SKM-1 treated with dmso at 0.1 percent for 144 hours (cell line): ENCODE results near the gene SBSN.

Experiments
- DNase-seq: peaks from one replicate; lab custom pipeline; 2025; ENCODE audit not compliant: unreplicated experiment; lab: John Stamatoyannopoulos, UW

SBSN gene, protein sequence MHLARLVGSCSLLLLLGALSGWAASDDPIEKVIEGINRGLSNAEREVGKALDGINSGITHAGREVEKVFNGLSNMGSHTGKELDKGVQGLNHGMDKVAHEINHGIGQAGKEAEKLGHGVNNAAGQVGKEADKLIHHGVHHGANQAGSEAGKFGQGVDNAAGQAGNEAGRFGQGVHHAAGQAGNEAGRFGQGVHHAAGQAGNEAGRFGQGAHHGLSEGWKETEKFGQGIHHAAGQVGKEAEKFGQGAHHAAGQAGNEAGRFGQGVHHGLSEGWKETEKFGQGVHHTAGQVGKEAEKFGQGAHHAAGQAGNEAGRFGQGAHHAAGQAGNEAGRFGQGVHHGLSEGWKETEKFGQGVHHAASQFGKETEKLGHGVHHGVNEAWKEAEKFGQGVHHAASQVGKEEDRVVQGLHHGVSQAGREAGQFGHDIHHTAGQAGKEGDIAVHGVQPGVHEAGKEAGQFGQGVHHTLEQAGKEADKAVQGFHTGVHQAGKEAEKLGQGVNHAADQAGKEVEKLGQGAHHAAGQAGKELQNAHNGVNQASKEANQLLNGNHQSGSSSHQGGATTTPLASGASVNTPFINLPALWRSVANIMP

DNA sequence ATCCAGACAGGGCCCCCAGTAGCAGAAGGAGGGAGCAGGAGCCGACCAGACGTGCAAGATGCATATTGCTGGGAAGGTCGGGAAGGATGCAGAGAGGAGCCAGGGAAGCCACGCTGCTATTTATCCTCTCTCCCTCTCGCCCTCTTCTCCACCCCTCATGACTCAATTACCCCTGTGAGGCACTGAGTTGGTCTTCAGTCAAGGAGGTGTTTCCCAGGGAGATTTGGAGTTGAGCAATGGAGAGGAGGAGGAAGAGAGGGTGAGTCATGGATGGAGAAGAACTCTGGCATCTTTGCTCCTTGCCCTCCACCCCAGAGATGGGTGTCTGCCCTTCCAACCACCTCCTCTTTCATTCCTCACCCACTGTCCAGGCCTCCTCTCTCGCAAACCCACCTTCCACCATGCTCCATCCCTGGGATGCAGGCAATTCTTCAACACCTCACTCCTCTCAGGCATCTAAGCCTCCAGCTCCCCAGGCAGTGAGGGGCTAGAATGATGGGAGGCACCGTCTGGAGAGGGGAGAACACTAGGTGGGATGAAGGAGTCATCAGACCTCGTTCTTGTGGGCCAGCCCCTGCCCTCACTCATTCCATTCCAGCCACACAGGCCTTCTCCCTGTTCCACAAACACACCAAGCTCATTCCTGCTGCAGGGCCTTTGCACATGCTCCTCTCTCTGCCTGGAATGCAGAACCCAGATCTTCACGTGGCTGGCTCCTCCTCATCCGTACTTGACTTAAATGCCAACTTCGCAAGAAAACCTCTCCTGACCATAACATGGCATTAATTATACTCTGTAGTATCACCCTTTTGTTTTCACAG lies at the start of gene SBSN:
TSS of gene SBSN (minus strand) at position 94 of the 821 bp plus-strand sequence. CDS start at position 64, 30 bp downstream.
- DNase-seq, result no peak

GRCh38 chr19:35571406-35571965 lies 43.4 kb upstream of the SBSN start:
- DNase-seq, result no peak

DNA sequence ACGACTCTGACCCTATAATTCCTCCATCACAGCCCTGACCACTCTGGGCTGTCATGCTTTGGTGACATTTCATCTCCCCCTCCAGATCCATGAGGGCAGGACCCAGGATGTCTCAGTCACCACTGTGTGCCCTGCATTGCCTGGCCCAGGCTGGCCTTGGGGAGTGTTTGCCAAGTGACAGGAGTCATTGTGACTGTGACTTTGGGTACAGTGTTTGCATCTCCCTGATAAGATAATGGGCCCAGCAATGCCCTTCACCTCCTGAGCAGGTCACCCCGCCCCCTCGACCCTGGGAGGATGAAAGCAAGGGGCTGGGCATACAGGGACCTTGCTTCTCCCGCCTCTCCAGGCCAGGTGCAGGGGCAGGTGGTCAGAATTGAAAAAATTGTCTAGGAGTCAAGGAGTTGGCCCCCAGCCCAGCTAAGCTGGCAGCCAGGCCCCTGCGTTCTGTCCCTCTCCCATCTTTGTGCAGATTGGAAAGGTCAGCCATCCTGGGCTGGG lies 41.2 kb upstream of the SBSN start:
- no peak for DNase-seq

GRCh38 chr19:35566738-35567137 lies 38.6 kb upstream of the SBSN start:
- DNase-seq, result no peak

GRCh38 chr19:35565016-35565856 lies 37.1 kb upstream of the SBSN start:
- DNase-seq, result no peak

GRCh38 chr19:35563207-35563829 lies 35.2 kb upstream of the SBSN start, which contains the start of gene ATP4A:
Gene ATP4A, minus strand, starts transcription at chr19:35563658. Its CDS starts 29 bp downstream, at chr19:35563629.
- DNase-seq, result no peak

DNA sequence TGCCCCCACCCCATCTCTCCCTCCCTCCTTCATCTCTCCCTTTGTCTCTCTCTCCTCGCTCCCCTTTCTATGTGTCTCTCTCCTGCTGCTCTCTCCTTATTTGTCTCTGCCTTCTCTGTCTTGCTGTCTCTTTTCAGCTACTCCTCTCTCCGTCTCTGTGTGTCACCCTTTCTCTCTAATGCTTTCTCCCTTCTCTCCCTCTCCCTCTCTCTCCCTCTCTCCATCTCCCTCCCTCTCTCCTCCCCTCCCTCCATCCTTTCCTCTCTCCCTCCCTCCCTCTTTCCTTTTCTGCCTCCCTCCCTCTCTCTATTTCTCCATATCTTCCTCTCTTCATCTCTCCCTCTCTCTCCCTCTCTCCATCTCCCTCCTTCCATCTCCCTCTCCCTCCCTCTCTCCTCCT lies 34.7 kb upstream of the SBSN start:
- DNase-seq, result no peak

GRCh38 chr19:35562336-35562735 lies 34.2 kb upstream of the SBSN start:
- no peak for DNase-seq

DNA sequence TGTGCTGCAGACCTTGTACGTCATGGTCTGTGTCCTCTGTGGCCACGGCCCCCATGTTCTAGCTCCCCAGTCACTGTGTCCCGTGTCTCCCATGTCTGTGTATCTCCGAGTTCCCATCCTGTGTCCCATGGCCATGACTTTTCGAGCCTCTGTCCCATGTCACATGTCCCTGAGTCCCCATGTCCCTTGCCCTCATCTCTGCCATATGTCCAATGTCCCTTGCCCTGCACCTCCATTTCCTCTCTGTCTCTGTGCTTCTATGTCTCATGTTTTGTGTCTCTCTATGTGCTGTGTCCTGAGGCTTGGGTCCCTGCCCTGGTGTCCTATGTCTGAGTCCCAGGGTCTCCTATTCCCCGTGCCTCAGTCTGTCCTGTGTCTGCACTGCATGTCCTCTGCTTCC lies 33.3 kb upstream of the SBSN start:
- DNase-seq, result no peak

- no peak for DNase-seq
Observed at GRCh38 chr19:35560677-35561076, 32.6 kb upstream of the SBSN start.

DNA sequence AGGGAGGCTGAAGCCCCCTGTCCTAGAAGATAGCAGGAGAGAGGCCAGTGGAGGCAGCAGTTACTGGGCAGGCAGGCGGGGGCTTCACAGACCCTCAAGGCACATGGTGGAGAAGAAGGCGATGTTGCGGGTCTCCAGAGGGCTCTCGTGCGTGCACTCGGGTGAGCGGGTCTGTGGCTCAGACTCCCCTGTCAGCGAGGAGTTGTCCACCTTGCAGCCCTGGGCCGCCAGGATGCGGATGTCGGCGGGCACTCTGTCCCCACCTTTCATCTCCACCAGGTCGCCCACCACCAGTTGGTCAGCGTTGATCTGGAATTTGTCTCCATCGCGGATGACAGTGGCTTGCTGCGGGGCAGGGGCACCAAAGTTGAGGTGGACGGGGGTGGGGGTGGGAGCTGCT lies 32.2 kb upstream of the SBSN start:
- DNase-seq, result no peak

DNA sequence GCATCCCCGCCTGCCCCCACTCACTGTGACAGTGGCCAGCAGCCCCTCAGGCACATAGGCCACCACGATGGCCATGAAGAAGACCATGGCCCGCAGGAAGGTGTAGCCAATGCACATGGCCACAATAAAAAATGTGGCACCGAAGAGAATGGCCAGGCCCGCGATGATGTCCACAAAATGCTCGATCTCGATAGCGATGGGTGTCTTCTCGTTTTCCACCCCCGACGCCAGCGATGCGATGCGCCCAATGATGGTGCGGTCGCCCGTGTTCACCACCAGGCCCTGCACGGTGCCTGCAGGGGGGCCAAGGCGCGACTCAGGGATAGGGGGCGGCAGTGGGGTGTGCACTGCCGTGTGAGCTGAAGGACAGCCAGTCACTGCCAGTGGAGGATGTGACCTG lies 31.7 kb upstream of the SBSN start:
- no peak for DNase-seq

DNA sequence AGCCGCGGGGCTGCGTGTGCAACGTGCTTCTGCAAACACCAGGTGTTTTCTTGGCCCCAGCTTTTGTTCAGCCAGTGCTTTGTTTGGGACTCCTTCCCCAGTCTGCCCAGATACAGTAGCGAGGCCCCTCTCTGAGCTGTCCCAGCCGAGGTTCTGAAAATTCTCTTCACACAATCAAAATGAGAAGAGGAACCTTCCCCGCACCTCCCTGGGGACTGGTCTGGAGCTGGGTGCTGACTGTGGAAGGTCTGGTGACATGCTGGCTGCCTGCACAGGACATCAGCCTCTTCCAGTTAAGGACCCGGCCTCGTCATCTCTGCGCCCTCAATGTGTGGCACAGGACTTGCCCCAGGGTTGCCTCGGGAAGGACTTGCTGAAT lies 31.2 kb upstream of the SBSN start:
- no peak for DNase-seq

- DNase-seq, result no peak
Observed at GRCh38 chr19:35558400-35559280, 30.5 kb upstream of the SBSN start.

GRCh38 chr19:35557539-35558399 lies 29.7 kb upstream of the SBSN start:
- no peak for DNase-seq

- no peak for DNase-seq
Observed at GRCh38 chr19:35556846-35557538, 28.9 kb upstream of the SBSN start.

- DNase-seq, result no peak
Observed at GRCh38 chr19:35556025-35556590, 28.0 kb upstream of the SBSN start.
